Thymus (tissue), 11 donors: ENCODE measurements around the gene TXNRD2. TPM values are rescaled to one million over a fixed set of nuclear protein-coding genes. Genes with fewer than 3 reads are reported as not detected.
A peak's percentile ranks its signal among the peaks of the same experiment; 100 is the strongest.
"Not testable (repeated sequence)": the region's sequence is repeated elsewhere in the genome, so short reads cannot be mapped to it uniquely, and the experiment has no call there.

ENCODE experiments used
- DNase-seq, 9 donors: peaks; one replicate each; pipeline ENCODE4 v3.0.0-alpha.2; 2013; ENCODE audit warnings: low spot score in 9 of 9, low read depth in 6 of 9, missing footprints in 1 of 9
- H3K27ac ChIP-seq, 2 donors: one replicate each; pipeline ENCODE4 v1.5.1; 2013; ENCODE audit warnings: control low read depth in 1 of 2, low read depth in 1 of 2, low read length in 1 of 2, mild to moderate bottlenecking in 1 of 2, moderate library complexity in 1 of 2
- H3K27me3 ChIP-seq, 2 donors: one replicate each; pipeline ENCODE4 v1.5.1; 2013; ENCODE audit warnings: low read length in 1 of 2; ENCODE audit not compliant: control insufficient read depth in 2 of 2, insufficient read depth in 1 of 2
- H3K36me3 ChIP-seq, 2 donors: one replicate each; pipeline ENCODE4 v1.5.1; 2013; ENCODE audit warnings: low read length in 1 of 2, mild to moderate bottlenecking in 1 of 2, moderate library complexity in 1 of 2; ENCODE audit not compliant: control insufficient read depth in 2 of 2, insufficient read depth in 2 of 2
- H3K4me1 ChIP-seq, 2 donors: one replicate each; pipeline ENCODE4 v1.5.1; 2013; ENCODE audit warnings: low read length in 2 of 2; ENCODE audit not compliant: control insufficient read depth in 2 of 2, insufficient read depth in 2 of 2
- H3K4me3 ChIP-seq, 2 donors: one replicate each; pipeline ENCODE4 v1.5.1; 2013; ENCODE audit warnings: low read length in 2 of 2, control low read depth in 1 of 2, mild to moderate bottlenecking in 1 of 2
- H3K9me3 ChIP-seq, 2 donors: one replicate each; pipeline ENCODE4 v1.5.1; 2013; ENCODE audit warnings: low read length in 1 of 2, mild to moderate bottlenecking in 1 of 2; ENCODE audit not compliant: control insufficient read depth in 2 of 2, insufficient read depth in 1 of 2
- WGBS: extraction: QIAGEN DNeasy Blood & Tissue Kit; methylation state at CpG from one replicate; pipeline ENCODE4 v1.1.7; 2013; 5-methylcytosine and 5-hydroxymethylcytosine counted together
- polyA plus RNA-seq: library from polyadenylated mRNA; stranded (reverse); fragments of 200-250 nt; gene quantifications from one replicate; pipeline ENCODE4 v1.2.3, GENCODE V29; 2013
- total RNA-seq: library from RNA; stranded (reverse); fragments of 120-200 nt; gene quantifications from one replicate; pipeline ENCODE4 v1.2.4, GENCODE V29; 2013
- donor health status: healthy.

Gene TXNRD2
- total and polyA plus RNA-seq, 2 donors: 10.1 to 24.2 TPM

DNA sequence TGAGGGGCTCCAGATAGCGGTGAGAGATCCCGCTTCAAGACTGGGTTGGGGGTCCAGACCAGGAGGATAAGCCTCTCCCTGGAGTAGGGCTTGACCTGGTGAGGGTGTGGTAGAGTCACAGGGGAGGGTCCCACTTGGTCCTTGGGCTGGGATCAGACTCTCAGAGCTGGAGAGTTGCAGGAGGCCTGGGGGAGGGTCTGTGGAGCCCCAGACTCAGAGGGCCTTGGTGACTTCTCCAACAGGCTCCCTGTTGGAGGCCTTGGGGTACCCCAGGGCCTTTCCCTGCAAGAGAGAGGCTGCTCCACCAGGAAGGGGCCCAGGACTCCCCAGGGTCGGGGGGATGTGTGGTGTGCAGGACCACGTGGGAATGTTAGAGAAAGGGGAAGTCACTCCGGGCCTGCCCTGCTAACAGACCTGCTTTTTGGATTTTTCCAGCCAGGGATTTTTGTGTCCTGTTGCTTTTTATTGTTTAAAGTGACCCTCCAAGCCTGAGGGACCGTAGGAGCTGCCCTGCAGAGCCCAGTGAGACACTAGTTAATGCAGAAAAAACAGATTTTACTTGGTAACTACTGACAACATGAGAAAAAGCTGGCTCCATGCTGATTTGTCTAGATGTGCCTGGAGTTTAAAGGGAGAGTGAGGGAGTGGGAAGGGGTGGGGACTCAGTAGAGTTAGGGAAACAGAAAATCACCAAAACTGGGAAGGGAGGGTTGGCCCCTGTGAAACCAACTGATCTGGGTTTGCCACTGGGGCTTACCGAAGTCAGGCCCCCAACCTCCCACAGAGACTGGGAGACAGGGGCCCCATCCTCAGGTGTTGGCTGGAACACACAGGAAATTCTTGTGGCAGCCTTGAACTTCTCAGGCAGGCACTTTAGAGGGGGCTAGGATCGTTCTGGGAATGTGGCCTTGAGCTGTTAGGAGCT is 801 bp upstream of the TXNRD2 start:
- peak overlapping the region; percentile 82 to 89 for H3K27ac ChIP-seq
- peaks cover 25 to 31% of the 10 kb centered on the region in 2 donors for H3K4me1 ChIP-seq
- no peaks in the 10 kb centered on the region for H3K36me3 ChIP-seq
- WGBS: 3% methylated on average over 8 of the region's 8 CpGs
- H3K27me3 ChIP-seq: no peaks in the 10 kb centered on the region
- DNase-seq: peak in 1 of 9 donors; percentile 48
- H3K9me3 ChIP-seq: no peaks in the 10 kb centered on the region
- peak overlapping the region; percentile 74 to 79 for H3K4me3 ChIP-seq

GRCh38 chr22:19940536-19941364 is 868 bp downstream of the TXNRD2 start:
- H3K4me1 ChIP-seq: peaks cover 25 to 31% of the 10 kb centered on the region in 2 donors
- no peaks in the 10 kb centered on the region for H3K27me3 ChIP-seq
- H3K9me3 ChIP-seq: peaks cover 0 to 7% of the 10 kb centered on the region in 2 donors
- WGBS: 83% methylated on average over 21 of the region's 21 CpGs
- peak overlapping the region in 1 of 2 donors; percentile 71 for H3K27ac ChIP-seq
- H3K4me3 ChIP-seq: peak overlapping the region; percentile 74 to 79
- no peak for DNase-seq
- no peaks in the 10 kb centered on the region for H3K36me3 ChIP-seq

DNA sequence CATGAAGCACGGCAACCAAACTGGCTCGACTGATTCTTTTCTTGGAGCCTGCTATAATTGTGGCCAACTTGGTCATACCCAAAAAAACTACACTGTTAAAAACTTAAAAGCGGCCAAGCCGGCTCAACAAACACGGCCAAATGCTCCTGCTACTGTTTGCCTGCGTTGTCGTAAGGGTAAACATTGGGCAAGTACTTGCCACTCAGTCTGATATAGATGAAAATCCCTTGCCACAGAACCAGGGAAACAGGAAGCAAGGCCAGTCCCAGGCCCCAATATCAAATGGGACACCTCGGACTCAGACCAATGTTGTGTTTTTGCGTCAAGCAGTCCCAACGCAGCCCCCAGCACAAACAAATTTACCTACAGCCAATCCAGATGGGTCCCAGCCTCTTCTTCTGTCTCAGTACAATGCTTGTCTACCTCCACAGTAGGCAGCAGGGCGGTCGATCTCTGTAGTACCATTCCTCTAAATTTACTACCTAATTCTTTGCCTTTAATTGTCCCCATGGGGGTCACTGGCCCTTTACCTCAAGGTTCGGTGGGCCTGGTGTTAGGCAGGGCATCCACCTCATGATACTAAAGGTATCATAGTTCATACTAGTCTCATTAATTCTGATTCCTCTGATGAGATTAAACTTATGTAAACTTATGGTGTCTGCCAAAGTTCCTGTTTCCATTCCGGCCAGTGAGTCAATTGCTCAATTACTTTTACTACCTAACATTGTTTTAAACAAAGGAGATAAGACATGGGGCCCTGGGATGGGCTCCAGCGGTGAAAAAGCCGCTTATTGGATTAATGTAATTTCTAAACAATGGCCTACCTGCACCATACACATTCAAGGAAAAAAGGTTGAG is 3.8 kb downstream of the TXNRD2 start:
- 97% methylated on average over 16 of the region's 16 CpGs for WGBS
- Histone ChIP-seq H3K4me3 (no peak overlapping the region), H3K9me3 (peaks cover 0 to 15% of the 10 kb centered on the region in 2 donors), H3K27me3 (no peaks in the 10 kb centered on the region), H3K36me3 (no peaks in the 10 kb centered on the region), H3K27ac (no peak overlapping the region), H3K4me1 (peaks cover 16 to 17% of the 10 kb centered on the region in 2 donors)
- no peak for DNase-seq

DNA sequence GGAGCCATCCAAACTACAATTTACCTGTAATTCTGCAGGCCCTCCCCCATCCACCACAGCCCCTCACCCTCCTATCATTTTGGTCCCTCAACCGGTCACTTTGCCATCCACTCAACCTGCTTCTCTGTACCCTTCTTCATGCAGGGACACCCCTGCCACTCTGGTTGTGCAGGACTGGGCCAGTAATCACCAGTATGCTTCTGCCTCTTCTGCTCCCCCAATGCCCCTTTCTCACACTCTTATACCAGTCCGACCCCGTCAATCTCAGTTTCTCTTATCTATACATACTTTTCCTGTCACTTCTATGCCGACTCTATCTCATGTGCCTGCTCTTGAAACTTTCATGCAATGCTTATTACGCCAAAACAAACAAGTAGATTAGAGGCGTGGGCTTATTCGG is 5.1 kb downstream of the TXNRD2 start:
- no peak overlapping the region for H3K27ac ChIP-seq
- no peak for DNase-seq
- H3K27me3 ChIP-seq: no peaks in the 10 kb centered on the region
- H3K9me3 ChIP-seq: peaks cover 0 to 15% of the 10 kb centered on the region in 2 donors
- peaks cover 11% of the 10 kb centered on the region in 2 donors for H3K4me1 ChIP-seq
- WGBS: 98% methylated on average over 7 of the region's 7 CpGs
- H3K36me3 ChIP-seq: no peaks in the 10 kb centered on the region
- H3K4me3 ChIP-seq: no peak overlapping the region

DNA sequence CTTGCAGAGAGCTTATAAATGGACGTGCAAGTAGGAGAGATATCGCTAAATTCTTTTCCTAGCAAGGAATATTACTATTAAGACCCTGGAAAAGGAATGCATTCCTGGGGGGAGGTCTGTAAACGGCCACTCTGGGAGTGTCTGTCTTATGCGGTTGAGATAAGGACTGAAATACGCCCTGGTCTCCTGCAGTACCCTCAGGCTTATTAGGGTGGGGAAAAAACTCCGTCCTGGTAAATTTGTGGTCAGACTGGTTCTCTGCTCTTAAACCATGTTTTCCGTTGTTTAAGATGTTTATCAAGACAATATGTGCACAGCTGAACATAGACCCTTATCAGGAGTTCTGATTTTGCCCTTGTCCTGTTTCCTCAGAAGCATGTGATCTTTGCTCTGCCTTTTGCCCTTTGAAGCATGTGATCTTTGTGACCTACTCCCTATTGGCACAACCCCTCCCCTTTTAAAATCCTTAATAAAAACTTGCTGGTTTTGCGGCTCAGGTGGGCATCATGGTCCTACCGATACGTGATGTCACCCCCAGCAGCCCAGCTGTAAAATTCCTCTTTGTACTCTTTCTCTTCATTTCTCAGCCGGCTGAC is 6.4 kb downstream of the TXNRD2 start:
- peaks cover 0 to 15% of the 10 kb centered on the region in 2 donors for H3K9me3 ChIP-seq
- H3K36me3 ChIP-seq, H3K4me3 ChIP-seq, DNase-seq, H3K27me3 ChIP-seq, H3K27ac ChIP-seq, H3K4me1 ChIP-seq: not testable (repeated sequence)
- WGBS: 96% methylated on average over 11 of the region's 11 CpGs

DNA sequence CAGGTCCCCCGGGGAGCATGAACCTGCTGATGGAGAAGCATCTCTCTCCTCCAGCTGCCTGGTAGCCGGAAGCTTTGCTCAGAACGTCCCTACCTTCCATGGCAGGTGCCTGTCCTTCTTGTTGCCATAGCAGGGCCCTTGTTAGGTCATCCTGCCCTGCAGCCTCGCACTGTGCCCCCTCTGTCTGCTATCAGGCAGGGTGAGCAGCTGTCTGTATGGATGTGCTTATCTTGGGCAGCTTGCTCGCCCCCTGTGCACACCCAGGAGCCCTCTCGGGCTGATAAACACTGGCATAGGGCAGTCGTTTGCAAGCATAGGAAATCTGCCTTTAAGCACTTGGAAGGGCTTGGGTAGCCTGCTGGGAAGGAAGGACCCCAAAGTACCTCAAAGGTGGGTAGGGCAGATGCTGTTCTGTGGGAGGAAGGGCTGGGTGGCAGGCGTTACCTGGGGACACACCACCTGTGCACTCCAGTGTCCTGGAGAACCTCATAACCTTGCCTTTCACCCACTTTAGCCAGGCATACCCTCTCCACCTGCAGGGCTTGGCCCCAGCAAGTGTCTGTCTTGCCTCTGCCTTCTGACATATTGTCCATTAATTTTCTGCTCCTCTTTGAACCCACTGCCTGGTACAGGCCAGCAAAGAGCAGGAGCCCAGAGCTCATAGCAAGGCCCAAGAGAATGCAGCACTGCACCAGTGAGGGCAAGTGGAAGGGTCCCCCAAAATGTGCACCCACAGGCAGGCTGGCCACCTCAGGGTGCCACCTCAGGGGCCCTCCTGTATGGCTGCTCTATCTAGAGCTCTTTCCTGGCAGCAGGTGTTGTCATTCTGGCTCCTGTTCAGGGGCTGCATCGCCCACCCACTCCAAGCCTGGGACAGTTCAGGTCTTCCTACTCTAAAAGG is 8.0 kb downstream of the TXNRD2 start:
- Histone ChIP-seq H3K27ac (no peak overlapping the region), H3K36me3 (no peaks in the 10 kb centered on the region), H3K4me1 (peaks cover 3% of the 10 kb centered on the region in 2 donors), H3K4me3 (no peak overlapping the region), H3K27me3 (no peaks in the 10 kb centered on the region), H3K9me3 (peaks cover 0 to 15% of the 10 kb centered on the region in 2 donors)
- WGBS: 97% methylated on average over 9 of the region's 9 CpGs
- DNase-seq: no peak

GRCh38 chr22:19932367-19933206 is 9.0 kb downstream of the TXNRD2 start:
- no peak for DNase-seq
- no peaks in the 10 kb centered on the region for H3K36me3 ChIP-seq
- no peaks in the 10 kb centered on the region for H3K27me3 ChIP-seq
- 79% methylated on average over 12 of the region's 12 CpGs for WGBS
- H3K27ac ChIP-seq: no peak overlapping the region
- H3K4me1 ChIP-seq: peaks cover 3% of the 10 kb centered on the region in 2 donors
- peaks cover 0 to 15% of the 10 kb centered on the region in 2 donors for H3K9me3 ChIP-seq
- H3K4me3 ChIP-seq: no peak overlapping the region
